GM12865 (cell line): ENCODE results near the gene MPO.

ENCODE experiments used
- DNase-seq: peaks from one replicate; pipeline ENCODE4 v3.0.0; 2010; ENCODE audit warnings: low read depth
- H3K4me3 ChIP-seq: 2 replicates; pipeline ENCODE4 v1.5.1; 2011; ENCODE audit warnings: mild to moderate bottlenecking, low read depth, low read length, control low read depth
- TF ChIP-seq, protein P1 (sequence below): IDR thresholded peaks from 2 replicates; pipeline ENCODE4 v1.5.1; 2011; ENCODE audit warnings: low read length, control low read depth, low read depth, inconsistent platforms; ENCODE audit not compliant: insufficient read depth; ENCODE audit errors: missing control alignments

MPO gene

GRCh38 chr17:58326609-58327362 is 46.1 kb upstream of the MPO start:
- TF ChIP-seq, protein P1, sequence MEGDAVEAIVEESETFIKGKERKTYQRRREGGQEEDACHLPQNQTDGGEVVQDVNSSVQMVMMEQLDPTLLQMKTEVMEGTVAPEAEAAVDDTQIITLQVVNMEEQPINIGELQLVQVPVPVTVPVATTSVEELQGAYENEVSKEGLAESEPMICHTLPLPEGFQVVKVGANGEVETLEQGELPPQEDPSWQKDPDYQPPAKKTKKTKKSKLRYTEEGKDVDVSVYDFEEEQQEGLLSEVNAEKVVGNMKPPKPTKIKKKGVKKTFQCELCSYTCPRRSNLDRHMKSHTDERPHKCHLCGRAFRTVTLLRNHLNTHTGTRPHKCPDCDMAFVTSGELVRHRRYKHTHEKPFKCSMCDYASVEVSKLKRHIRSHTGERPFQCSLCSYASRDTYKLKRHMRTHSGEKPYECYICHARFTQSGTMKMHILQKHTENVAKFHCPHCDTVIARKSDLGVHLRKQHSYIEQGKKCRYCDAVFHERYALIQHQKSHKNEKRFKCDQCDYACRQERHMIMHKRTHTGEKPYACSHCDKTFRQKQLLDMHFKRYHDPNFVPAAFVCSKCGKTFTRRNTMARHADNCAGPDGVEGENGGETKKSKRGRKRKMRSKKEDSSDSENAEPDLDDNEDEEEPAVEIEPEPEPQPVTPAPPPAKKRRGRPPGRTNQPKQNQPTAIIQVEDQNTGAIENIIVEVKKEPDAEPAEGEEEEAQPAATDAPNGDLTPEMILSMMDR: no peak
- H3K4me3 ChIP-seq: no peak overlapping the region
- peak; percentile 22 for DNase-seq

DNA sequence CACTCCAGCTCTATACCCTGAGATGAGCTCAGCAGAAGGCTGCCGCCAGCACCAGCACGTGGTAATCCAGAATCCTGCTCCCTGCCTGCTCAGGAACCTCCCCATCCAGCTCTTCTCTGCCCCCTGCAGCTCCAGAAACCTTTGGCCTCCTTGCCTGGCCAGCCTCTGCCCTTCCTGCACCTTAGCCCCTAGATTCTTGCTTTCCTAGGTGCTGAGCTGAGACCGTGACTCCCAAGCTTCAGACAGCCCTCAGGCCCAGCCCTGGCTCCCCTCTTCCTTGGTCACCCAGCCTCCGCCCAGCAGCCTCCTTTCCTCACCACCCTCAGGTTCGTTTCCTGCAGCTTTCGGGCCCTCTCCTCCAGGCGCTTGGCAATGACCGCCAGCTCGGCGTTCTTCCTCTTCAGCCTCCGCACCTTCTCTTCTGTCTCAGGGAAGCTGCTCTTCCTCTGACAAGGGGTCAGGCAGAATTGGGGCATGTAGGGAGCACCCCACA is 45.3 kb upstream of the MPO start:
- DNase-seq: no peak
- no peak overlapping the region for H3K4me3 ChIP-seq
- TF ChIP-seq, protein P1: no peak

DNA sequence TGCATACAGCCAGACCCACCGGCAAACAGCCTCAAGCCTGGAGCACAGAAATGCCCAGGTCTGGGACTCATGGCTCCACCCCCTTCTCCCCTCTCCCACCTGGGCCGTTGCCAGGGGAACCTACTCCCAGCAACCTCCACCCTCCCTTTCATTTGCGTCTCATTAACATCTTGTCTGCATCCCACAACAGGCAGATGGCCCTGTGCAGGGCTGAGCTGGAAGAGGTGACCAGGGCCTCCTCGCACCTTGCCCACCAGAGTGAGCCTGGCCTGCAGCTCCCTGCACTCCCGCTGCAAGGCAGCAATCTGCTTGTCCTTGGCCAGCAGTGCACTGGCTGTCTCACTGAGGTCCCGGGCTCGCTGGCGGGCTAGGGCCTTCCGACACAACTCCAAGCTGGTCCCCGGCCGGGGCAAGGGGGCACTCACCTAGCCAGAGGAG is 44.6 kb upstream of the MPO start:
- TF ChIP-seq, protein P1: no peak
- peak; percentile 26 for DNase-seq
- no peak overlapping the region for H3K4me3 ChIP-seq

- no peak overlapping the region for H3K4me3 ChIP-seq
- peak; percentile 23 for DNase-seq
- TF ChIP-seq, protein P1: no peak
Observed at GRCh38 chr17:58324409-58325288, 43.9 kb upstream of the MPO start.

- TF ChIP-seq, protein P1: no peak
- H3K4me3 ChIP-seq: no peak overlapping the region
- no peak for DNase-seq
Observed at GRCh38 chr17:58324056-58324408, 43.3 kb upstream of the MPO start.

DNA sequence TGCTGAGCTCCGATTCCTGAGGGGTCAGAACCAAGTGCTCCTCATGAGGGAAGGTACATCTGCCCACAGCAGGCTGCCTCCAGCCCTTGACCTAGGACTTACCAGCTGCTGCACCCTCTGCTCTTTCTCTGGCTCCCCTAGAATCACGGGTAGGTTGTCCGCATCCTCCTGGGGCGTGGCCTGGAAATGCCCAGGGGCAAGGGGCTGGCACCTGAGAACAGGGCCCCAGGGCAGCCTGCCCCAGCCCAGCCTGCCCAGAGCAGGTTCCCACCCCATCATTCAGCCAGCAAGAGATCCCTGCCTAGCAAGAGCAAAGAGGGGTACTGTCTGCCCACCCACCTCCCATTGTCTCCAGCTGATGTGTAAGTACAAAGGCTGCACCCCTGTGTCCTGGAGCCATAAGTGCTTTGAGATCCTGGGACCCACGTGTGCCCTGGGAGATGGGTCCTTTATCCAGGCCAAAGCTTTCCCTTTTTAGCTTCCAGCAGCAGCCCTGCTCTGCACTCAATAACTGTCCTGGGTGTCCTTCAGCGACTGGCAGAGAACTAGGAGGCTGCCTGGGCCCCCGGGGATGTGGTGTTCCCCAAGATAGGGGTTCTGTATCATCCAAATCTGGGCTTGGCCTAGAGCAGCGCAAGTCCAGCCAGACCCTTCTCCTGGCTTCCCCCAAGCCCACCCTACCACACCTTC is 42.8 kb upstream of the MPO start:
- DNase-seq: no peak
- TF ChIP-seq, protein P1: no peak
- H3K4me3 ChIP-seq: no peak overlapping the region
